CD4-positive, alpha-beta T cell (primary cell): ENCODE measurements around the gene IRX4. TPM values are rescaled to one million over a fixed set of nuclear protein-coding genes. Genes with fewer than 3 reads are reported as not detected.

Source experiments
- ATAC-seq: fragments of 200-7000 bp; cut with Tn5 transposase; one replicate; pipeline ENCODE4 v1.10.0; 2022; ENCODE audit warnings: mild to moderate bottlenecking; ENCODE audit not compliant: poor library complexity
- CTCF ChIA-PET: fragments of 350-600 bp; sonication (Branson Sonifier 250); formaldehyde crosslinking; loops from one replicate; lab custom pipeline; 2021; ENCODE audit warnings: antibody characterized with exemption, inconsistent platforms; lab: Charles Lee
- POLR2A ChIA-PET: fragments of 350-600 bp; sonication (Branson Sonifier 250); formaldehyde crosslinking; loops from one replicate; lab custom pipeline; 2021; ENCODE audit warnings: antibody characterized with exemption, inconsistent platforms; lab: Charles Lee
- DNase-seq, 14 experiments: peaks; one replicate each; pipeline ENCODE4 v3.0.0-alpha.2; 2013 to 2020; ENCODE audit warnings: mixed read lengths in 2 of 14
- H3K27ac ChIP-seq, 2 donors: one replicate each; pipeline versions ENCODE4 v1.5.1 to v1.7.0; 2013; ENCODE audit warnings: low read length in 2 of 2, low read depth in 1 of 2, mild to moderate bottlenecking in 1 of 2
- H3K27me3 ChIP-seq, 2 experiments: 1 replicate in 1 of 2; 2 replicates in 1 of 2; pipeline versions ENCODE4 v1.6.1 to v1.7.0; 2013; ENCODE audit warnings: low read length in 2 of 2, control low read depth in 1 of 2, mild to moderate bottlenecking in 1 of 2, moderate library complexity in 1 of 2; ENCODE audit not compliant: insufficient read depth in 2 of 2, control insufficient read depth in 1 of 2
- H3K36me3 ChIP-seq: one replicate; pipeline ENCODE4 v1.6.1; 2013; ENCODE audit warnings: low read length, control low read depth; ENCODE audit not compliant: insufficient read depth
- H3K4me1 ChIP-seq: one replicate; pipeline ENCODE4 v1.6.1; 2013; ENCODE audit warnings: low read length, control low read depth; ENCODE audit not compliant: insufficient read depth
- H3K4me3 ChIP-seq: one replicate; pipeline ENCODE4 v1.5.1; 2013; ENCODE audit warnings: mild to moderate bottlenecking, low read length, moderate library complexity
- H3K9me3 ChIP-seq, 2 experiments: 1 replicate in 1 of 2; 2 replicates in 1 of 2; pipeline versions ENCODE4 v1.6.1 to v1.7.0; 2013; ENCODE audit warnings: low read length in 2 of 2, mild to moderate bottlenecking in 2 of 2, control low read depth in 1 of 2, moderate library complexity in 1 of 2; ENCODE audit not compliant: control insufficient read depth in 1 of 2, insufficient read depth in 1 of 2
- H3K27ac Mint-ChIP-seq: one replicate; pipeline ENCODE4 v1.8.0; 2020; ENCODE audit warnings: mixed read lengths
- H3K27me3 Mint-ChIP-seq: one replicate; pipeline ENCODE4 v1.8.0; 2021; ENCODE audit warnings: mixed read lengths
- H3K36me3 Mint-ChIP-seq: one replicate; pipeline ENCODE4 v1.8.0; 2021; ENCODE audit warnings: low read depth, mixed read lengths
- H3K4me1 Mint-ChIP-seq: one replicate; pipeline ENCODE4 v1.8.0; 2021; ENCODE audit warnings: low read depth, mixed read lengths
- H3K4me3 Mint-ChIP-seq: one replicate; pipeline ENCODE4 v1.8.0; 2020; ENCODE audit warnings: mild to moderate bottlenecking, mixed read lengths
- H3K9me3 Mint-ChIP-seq: one replicate; pipeline ENCODE4 v1.8.0; 2020; ENCODE audit warnings: mixed read lengths
- intact Hi-C, 2 experiments: fragments of 100-400 bp; cut with DNase I in 1 of 2; cut with micrococcal nuclease in 1 of 2; formaldehyde crosslinking; loops; one replicate each; pipeline versions ENCODE4 v1.15.1 to v1.9.0; 2023 to 2025; cut with DNase I, micrococcal nuclease
- total RNA-seq, 174 experiments: library from RNA in 2 of 174; stranded (reverse) in 2 of 174; gene quantifications; one replicate each; pipeline ENCODE4 v1.2.3 and lab custom pipeline; 2021 to 2026
- TF ChIP-seq, protein P1 (sequence below): fragments of 200-600 bp; IDR thresholded peaks from one replicate; pipeline ENCODE4 v1.8.0; 2022; ENCODE audit warnings: antibody characterized with exemption, mild to moderate bottlenecking

IRX4 gene
- total RNA-seq, 2 experiments from 2014 or later = not detected

DNA sequence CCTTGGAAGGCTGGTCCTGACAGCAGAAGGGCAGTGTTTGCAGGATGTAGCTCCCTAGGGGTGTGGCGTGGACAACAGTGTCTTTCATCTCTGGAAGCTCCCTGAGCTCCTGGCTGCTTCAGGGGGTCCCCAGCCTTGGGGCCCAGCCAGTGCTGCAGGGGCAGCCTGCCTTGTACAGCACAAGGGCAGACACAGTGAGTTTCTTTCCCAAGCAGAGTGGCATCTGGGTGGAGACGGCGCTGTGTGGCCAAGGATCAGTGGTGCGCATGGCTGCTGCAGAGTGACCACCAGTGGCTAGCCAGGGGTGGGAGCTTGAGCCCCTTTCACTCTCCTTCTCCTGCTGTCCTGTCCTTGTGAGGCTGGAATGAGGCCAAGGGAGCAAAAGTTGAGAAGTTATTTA lies 7.6 kb upstream of the IRX4 start:
- intact Hi-C loops = no loop called here
- H3K27me3 ChIP-seq = peaks cover 19 to 45% of the 10 kb centered on the region in 2 experiments
- peaks cover 0 to 6% of the 10 kb centered on the region in 2 experiments for H3K9me3 ChIP-seq
- no peaks in the 10 kb centered on the region for H3K36me3 ChIP-seq
- H3K27ac ChIP-seq = no peak overlapping the region
- Mint-ChIP-seq H3K9me3 (no peaks in the 10 kb centered on the region), H3K4me1 (no peaks in the 10 kb centered on the region), H3K27ac (no peak overlapping the region), H3K4me3 (no peak overlapping the region), H3K27me3 (peaks cover 42% of the 10 kb centered on the region), H3K36me3 (no peaks in the 10 kb centered on the region)
- no peak for ATAC-seq
- ChIA-PET CTCF (no interaction called here), POLR2A (no interaction called here)
- TF ChIP-seq, protein P1, sequence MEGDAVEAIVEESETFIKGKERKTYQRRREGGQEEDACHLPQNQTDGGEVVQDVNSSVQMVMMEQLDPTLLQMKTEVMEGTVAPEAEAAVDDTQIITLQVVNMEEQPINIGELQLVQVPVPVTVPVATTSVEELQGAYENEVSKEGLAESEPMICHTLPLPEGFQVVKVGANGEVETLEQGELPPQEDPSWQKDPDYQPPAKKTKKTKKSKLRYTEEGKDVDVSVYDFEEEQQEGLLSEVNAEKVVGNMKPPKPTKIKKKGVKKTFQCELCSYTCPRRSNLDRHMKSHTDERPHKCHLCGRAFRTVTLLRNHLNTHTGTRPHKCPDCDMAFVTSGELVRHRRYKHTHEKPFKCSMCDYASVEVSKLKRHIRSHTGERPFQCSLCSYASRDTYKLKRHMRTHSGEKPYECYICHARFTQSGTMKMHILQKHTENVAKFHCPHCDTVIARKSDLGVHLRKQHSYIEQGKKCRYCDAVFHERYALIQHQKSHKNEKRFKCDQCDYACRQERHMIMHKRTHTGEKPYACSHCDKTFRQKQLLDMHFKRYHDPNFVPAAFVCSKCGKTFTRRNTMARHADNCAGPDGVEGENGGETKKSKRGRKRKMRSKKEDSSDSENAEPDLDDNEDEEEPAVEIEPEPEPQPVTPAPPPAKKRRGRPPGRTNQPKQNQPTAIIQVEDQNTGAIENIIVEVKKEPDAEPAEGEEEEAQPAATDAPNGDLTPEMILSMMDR = no peak
- no peak overlapping the region for H3K4me3 ChIP-seq
- no peaks in the 10 kb centered on the region for H3K4me1 ChIP-seq
- no peak for DNase-seq

- no peaks in the 10 kb centered on the region for H3K4me1 ChIP-seq
Observed at GRCh38 chr5:1889321-1890065, 6.8 kb upstream of the IRX4 start.

GRCh38 chr5:1888541-1889251 lies 6.0 kb upstream of the IRX4 start:
- Histone ChIP-seq H3K4me3 (no peak overlapping the region), H3K4me1 (no peaks in the 10 kb centered on the region), H3K27me3 (peaks cover 26 to 61% of the 10 kb centered on the region in 2 experiments), H3K9me3 (peaks cover 0 to 9% of the 10 kb centered on the region in 2 experiments), H3K27ac (no peak overlapping the region), H3K36me3 (no peaks in the 10 kb centered on the region)
- TF ChIP-seq, protein P1 = no peak
- POLR2A ChIA-PET = no interaction called here
- CTCF ChIA-PET = no interaction called here
- Mint-ChIP-seq H3K27ac (no peak overlapping the region), H3K36me3 (no peaks in the 10 kb centered on the region), H3K4me1 (peaks cover 6% of the 10 kb centered on the region), H3K27me3 (peaks cover 48% of the 10 kb centered on the region), H3K4me3 (no peak overlapping the region), H3K9me3 (no peaks in the 10 kb centered on the region)
- DNase-seq (no peak), ATAC-seq (no peak)
- intact Hi-C loops = no loop called here

More at GRCh38 chr5:1889321-1890065, 6.8 kb upstream of the IRX4 start:
- Mint-ChIP-seq H3K4me3 (no peak overlapping the region), H3K27ac (no peak overlapping the region), H3K36me3 (no peaks in the 10 kb centered on the region), H3K27me3 (peaks cover 46% of the 10 kb centered on the region), H3K4me1 (peaks cover under 1% of the 10 kb centered on the region), H3K9me3 (no peaks in the 10 kb centered on the region)
- intact Hi-C loops = no loop called here
- no peak overlapping the region for H3K27ac ChIP-seq
- peaks cover 0 to 6% of the 10 kb centered on the region in 2 experiments for H3K9me3 ChIP-seq
- DNase-seq (no peak), ATAC-seq (no peak)
- no peaks in the 10 kb centered on the region for H3K36me3 ChIP-seq
- TF ChIP-seq, protein P1 = no peak
- ChIA-PET CTCF (no interaction called here), POLR2A (no interaction called here)
- H3K4me3 ChIP-seq = no peak overlapping the region
- H3K27me3 ChIP-seq = peaks cover 23 to 53% of the 10 kb centered on the region in 2 experiments
